WTC11 (cell line): ENCODE data around the gene SMARCC2. TPM values are rescaled to one million over a fixed set of nuclear protein-coding genes. Genes with fewer than 3 reads are reported as not detected.

Experiments used
- ATAC-seq: fragments of 200-7000 bp; cut with Tn5 transposase; 2 replicates; pipeline ENCODE4 v1.10.0; 2021; ENCODE audit warnings: mild to moderate bottlenecking, moderate library complexity
- CTCF ChIA-PET: fragments of 300-600 bp; sonication (Branson Sonifier 250); formaldehyde crosslinking; loops from one replicate; lab custom pipeline; 2021; ENCODE audit warnings: antibody characterized with exemption; lab: Charles Lee
- POLR2A ChIA-PET: fragments of 350-600 bp; sonication (Branson Sonifier 250); formaldehyde crosslinking; loops from one replicate; lab custom pipeline; 2021; ENCODE audit warnings: antibody characterized with exemption; lab: Charles Lee
- DNase-seq: peaks from one replicate; pipeline ENCODE4 v3.0.0; 2021; ENCODE audit warnings: low spot score
- H3K27ac Mint-ChIP-seq: 2 replicates; pipeline ENCODE4 v1.8.0; 2021; ENCODE audit warnings: mixed read lengths
- H3K27me3 Mint-ChIP-seq: 2 replicates; pipeline ENCODE4 v1.8.0; 2021; ENCODE audit warnings: low read depth, mild to moderate bottlenecking, moderate library complexity, mixed read lengths
- H3K36me3 Mint-ChIP-seq: 2 replicates; pipeline ENCODE4 v1.8.0; 2021; ENCODE audit warnings: mixed read lengths
- H3K4me1 Mint-ChIP-seq: 2 replicates; pipeline ENCODE4 v1.8.0; 2022; ENCODE audit warnings: mixed read lengths
- H3K4me3 Mint-ChIP-seq: 2 replicates; pipeline ENCODE4 v1.8.0; 2021; ENCODE audit warnings: mild to moderate bottlenecking, moderate library complexity, mixed read lengths
- H3K9me3 Mint-ChIP-seq: 2 replicates; pipeline ENCODE4 v1.8.0; 2021; ENCODE audit warnings: mixed read lengths
- CBFB ChIP-seq: sonication (generic); formaldehyde crosslinking; IDR thresholded peaks from 2 replicates; pipeline ENCODE4 v1.8.1; 2022; ENCODE audit warnings: mild to moderate bottlenecking, low read depth, missing genetic modification reagents
- CTCF ChIP-seq: fragments of 200-600 bp; IDR thresholded peaks from 2 replicates; pipeline ENCODE4 v1.8.0; 2022; ENCODE audit warnings: antibody characterized with exemption
- E2F4 ChIP-seq: sonication (generic); formaldehyde crosslinking; IDR thresholded peaks from 2 replicates; pipeline ENCODE4 v1.8.1; 2022; ENCODE audit warnings: low read depth, mild to moderate bottlenecking, moderate library complexity, missing genetic modification reagents, borderline replicate concordance
- JAZF1 ChIP-seq: fragments of 250-450 bp; sonication (Bioruptor Pico); IDR thresholded peaks from 2 replicates; pipeline ENCODE4 v1.9.0; 2021; ENCODE audit warnings: moderate library complexity, mild to moderate bottlenecking, inconsistent platforms
- MXD4 ChIP-seq: fragments of 250-450 bp; sonication (Bioruptor Pico); IDR thresholded peaks from 2 replicates; pipeline ENCODE4 v1.8.0; 2021; ENCODE audit warnings: mild to moderate bottlenecking, moderate library complexity, borderline replicate concordance
- NR1H2 ChIP-seq: sonication (generic); formaldehyde crosslinking; IDR thresholded peaks from 2 replicates; pipeline ENCODE4 v1.9.0; 2021; ENCODE audit warnings: mild to moderate bottlenecking, moderate library complexity, missing genetic modification reagents
- OVOL2 ChIP-seq: fragments of 250-450 bp; sonication (Bioruptor Pico); IDR thresholded peaks from 2 replicates; pipeline ENCODE4 v1.9.0; 2021; ENCODE audit warnings: mild to moderate bottlenecking, borderline replicate concordance
- RORB ChIP-seq: fragments of 250-450 bp; sonication (Bioruptor Pico); IDR thresholded peaks from 2 replicates; pipeline ENCODE4 v1.9.0; 2021; ENCODE audit warnings: mild to moderate bottlenecking
- SOX15 ChIP-seq: fragments of 250-450 bp; sonication (Bioruptor Pico); IDR thresholded peaks from 2 replicates; pipeline ENCODE4 v1.9.0; 2021; ENCODE audit warnings: mild to moderate bottlenecking
- SP1 ChIP-seq: sonication (generic); formaldehyde crosslinking; conservative IDR thresholded peaks from 2 replicates; pipeline ENCODE4 v1.8.1; 2022; ENCODE audit warnings: missing genetic modification reagents
- TCF7 ChIP-seq: sonication (generic); formaldehyde crosslinking; IDR thresholded peaks from 2 replicates; pipeline ENCODE4 v1.8.0; 2022; ENCODE audit warnings: mild to moderate bottlenecking, low read depth, missing genetic modification reagents, moderate library complexity
- ZBTB21 ChIP-seq: sonication (generic); formaldehyde crosslinking; IDR thresholded peaks from 2 replicates; pipeline ENCODE4 v1.8.1; 2023; ENCODE audit warnings: mild to moderate bottlenecking, missing genetic modification reagents, borderline replicate concordance
- ZNF317 ChIP-seq: sonication (generic); formaldehyde crosslinking; IDR thresholded peaks from 2 replicates; pipeline ENCODE4 v1.8.1; 2023; ENCODE audit warnings: low read depth, mild to moderate bottlenecking, moderate library complexity, missing genetic modification reagents, borderline replicate concordance
- ZNF396 ChIP-seq: fragments of 250-450 bp; sonication (Bioruptor Pico); IDR thresholded peaks from 2 replicates; pipeline ENCODE4 v1.8.0; 2021; ENCODE audit warnings: mild to moderate bottlenecking, moderate library complexity, borderline replicate concordance
- ZNF671 ChIP-seq: fragments of 250-450 bp; sonication (Bioruptor Pico); IDR thresholded peaks from 2 replicates; pipeline ENCODE4 v1.8.0; 2021; ENCODE audit warnings: mild to moderate bottlenecking
- total RNA-seq: library from RNA; stranded (reverse); gene quantifications from 3 replicates; pipeline ENCODE4 v1.2.3, GENCODE V29; 2021
- TF ChIP-seq, protein P1 (sequence below): sonication (generic); formaldehyde crosslinking; IDR thresholded peaks from 2 replicates; pipeline ENCODE4 v1.8.0; 2022; ENCODE audit warnings: mild to moderate bottlenecking, missing genetic modification reagents
- TF ChIP-seq, protein P2 (sequence below): sonication (generic); formaldehyde crosslinking; IDR thresholded peaks from 2 replicates; pipeline ENCODE4 v1.8.0; 2022; ENCODE audit warnings: mild to moderate bottlenecking, missing genetic modification reagents
- TF ChIP-seq, protein P3 (sequence below): sonication (generic); formaldehyde crosslinking; IDR thresholded peaks from 2 replicates; pipeline ENCODE4 v1.8.0; 2022; ENCODE audit warnings: missing genetic modification reagents
- TF ChIP-seq, protein P4 (sequence below): fragments of 250-450 bp; sonication (Bioruptor Pico); IDR thresholded peaks from 2 replicates; pipeline ENCODE4 v1.9.0; 2021; ENCODE audit warnings: mild to moderate bottlenecking, borderline replicate concordance

Gene SMARCC2
- total RNA-seq, 1 experiment from 2014 or later, result 76.8 TPM

DNA sequence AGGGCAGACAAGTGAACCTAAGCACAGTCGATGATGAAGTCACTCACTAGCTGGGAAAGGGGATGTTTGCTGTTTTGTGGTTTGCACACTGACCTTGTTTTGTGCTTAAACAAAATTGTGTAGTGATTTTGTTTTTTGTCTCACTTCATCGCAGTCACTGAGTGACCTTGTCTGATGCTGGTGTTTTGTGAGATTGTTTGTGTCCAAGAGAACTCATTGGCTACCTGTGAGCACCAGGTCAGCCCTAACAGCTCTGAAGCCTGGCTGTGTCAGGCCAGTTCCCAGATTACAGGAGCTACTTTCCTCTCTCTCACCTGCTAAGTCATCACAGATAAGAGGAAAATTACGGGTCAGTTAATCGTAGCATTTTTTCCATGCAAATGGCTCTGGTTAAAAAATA, 65.2 kb downstream of the SMARCC2 start:
- no peak for DNase-seq
- ATAC-seq, result no peak
- Mint-ChIP-seq H3K4me1 (peaks cover 25% of the 10 kb centered on the region), H3K27me3 (no peaks in the 10 kb centered on the region; the same call in 1 of the 2 replicates), H3K27ac (peak overlapping the region; percentile 4), H3K9me3 (no peaks in the 10 kb centered on the region), H3K4me3 (no peak overlapping the region), H3K36me3 (peaks cover 15% of the 10 kb centered on the region)
- TF ChIP-seq CTCF, result no peak
- no peak for TF ChIP-seq ZNF396
- TF ChIP-seq, protein P1, sequence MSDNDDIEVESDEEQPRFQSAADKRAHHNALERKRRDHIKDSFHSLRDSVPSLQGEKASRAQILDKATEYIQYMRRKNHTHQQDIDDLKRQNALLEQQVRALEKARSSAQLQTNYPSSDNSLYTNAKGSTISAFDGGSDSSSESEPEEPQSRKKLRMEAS, result no peak
- TF ChIP-seq SP1, result no peak
- TF ChIP-seq JAZF1, result no peak
- no peak for TF ChIP-seq MXD4 (CRISPR knock-in tag)
- no peak for TF ChIP-seq RORB (CRISPR knock-in tag)
- TF ChIP-seq, protein P2, sequence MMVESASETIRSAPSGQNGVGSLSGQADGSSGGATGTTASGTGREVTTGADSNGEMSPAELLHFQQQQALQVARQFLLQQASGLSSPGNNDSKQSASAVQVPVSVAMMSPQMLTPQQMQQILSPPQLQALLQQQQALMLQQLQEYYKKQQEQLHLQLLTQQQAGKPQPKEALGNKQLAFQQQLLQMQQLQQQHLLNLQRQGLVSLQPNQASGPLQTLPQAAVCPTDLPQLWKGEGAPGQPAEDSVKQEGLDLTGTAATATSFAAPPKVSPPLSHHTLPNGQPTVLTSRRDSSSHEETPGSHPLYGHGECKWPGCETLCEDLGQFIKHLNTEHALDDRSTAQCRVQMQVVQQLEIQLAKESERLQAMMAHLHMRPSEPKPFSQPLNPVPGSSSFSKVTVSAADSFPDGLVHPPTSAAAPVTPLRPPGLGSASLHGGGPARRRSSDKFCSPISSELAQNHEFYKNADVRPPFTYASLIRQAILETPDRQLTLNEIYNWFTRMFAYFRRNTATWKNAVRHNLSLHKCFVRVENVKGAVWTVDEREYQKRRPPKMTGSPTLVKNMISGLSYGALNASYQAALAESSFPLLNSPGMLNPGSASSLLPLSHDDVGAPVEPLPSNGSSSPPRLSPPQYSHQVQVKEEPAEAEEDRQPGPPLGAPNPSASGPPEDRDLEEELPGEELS (CRISPR knock-in tag), result no peak
- TF ChIP-seq ZNF671, result no peak
- ChIA-PET CTCF (interaction anchor here (1.1 to 1.4 kb wide), 4 partner anchors 27 to 142 kb away, joined by 3 to 7 read pairs (median 4); partner anchors contain the start of genes COQ10A, MYL6B and SMARCC2), POLR2A (no interaction called here)

- Mint-ChIP-seq H3K4me1 (peaks cover 35% of the 10 kb centered on the region), H3K4me3 (no peak overlapping the region), H3K9me3 (no peaks in the 10 kb centered on the region), H3K36me3 (peaks cover 18% of the 10 kb centered on the region), H3K27me3 (no peaks in the 10 kb centered on the region), H3K27ac (no peak overlapping the region)
- DNase-seq (no peak), ATAC-seq (no peak)
- ChIA-PET CTCF (no interaction called here), POLR2A (no interaction called here)
- TF ChIP-seq CBFB (CRISPR knock-in tag), result no peak
- TF ChIP-seq, protein P3, sequence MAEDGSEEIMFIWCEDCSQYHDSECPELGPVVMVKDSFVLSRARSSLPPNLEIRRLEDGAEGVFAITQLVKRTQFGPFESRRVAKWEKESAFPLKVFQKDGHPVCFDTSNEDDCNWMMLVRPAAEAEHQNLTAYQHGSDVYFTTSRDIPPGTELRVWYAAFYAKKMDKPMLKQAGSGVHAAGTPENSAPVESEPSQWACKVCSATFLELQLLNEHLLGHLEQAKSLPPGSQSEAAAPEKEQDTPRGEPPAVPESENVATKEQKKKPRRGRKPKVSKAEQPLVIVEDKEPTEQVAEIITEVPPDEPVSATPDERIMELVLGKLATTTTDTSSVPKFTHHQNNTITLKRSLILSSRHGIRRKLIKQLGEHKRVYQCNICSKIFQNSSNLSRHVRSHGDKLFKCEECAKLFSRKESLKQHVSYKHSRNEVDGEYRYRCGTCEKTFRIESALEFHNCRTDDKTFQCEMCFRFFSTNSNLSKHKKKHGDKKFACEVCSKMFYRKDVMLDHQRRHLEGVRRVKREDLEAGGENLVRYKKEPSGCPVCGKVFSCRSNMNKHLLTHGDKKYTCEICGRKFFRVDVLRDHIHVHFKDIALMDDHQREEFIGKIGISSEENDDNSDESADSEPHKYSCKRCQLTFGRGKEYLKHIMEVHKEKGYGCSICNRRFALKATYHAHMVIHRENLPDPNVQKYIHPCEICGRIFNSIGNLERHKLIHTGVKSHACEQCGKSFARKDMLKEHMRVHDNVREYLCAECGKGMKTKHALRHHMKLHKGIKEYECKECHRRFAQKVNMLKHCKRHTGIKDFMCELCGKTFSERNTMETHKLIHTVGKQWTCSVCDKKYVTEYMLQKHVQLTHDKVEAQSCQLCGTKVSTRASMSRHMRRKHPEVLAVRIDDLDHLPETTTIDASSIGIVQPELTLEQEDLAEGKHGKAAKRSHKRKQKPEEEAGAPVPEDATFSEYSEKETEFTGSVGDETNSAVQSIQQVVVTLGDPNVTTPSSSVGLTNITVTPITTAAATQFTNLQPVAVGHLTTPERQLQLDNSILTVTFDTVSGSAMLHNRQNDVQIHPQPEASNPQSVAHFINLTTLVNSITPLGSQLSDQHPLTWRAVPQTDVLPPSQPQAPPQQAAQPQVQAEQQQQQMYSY, result no peak
- no peak for TF ChIP-seq TCF7
- TF ChIP-seq, protein P4, sequence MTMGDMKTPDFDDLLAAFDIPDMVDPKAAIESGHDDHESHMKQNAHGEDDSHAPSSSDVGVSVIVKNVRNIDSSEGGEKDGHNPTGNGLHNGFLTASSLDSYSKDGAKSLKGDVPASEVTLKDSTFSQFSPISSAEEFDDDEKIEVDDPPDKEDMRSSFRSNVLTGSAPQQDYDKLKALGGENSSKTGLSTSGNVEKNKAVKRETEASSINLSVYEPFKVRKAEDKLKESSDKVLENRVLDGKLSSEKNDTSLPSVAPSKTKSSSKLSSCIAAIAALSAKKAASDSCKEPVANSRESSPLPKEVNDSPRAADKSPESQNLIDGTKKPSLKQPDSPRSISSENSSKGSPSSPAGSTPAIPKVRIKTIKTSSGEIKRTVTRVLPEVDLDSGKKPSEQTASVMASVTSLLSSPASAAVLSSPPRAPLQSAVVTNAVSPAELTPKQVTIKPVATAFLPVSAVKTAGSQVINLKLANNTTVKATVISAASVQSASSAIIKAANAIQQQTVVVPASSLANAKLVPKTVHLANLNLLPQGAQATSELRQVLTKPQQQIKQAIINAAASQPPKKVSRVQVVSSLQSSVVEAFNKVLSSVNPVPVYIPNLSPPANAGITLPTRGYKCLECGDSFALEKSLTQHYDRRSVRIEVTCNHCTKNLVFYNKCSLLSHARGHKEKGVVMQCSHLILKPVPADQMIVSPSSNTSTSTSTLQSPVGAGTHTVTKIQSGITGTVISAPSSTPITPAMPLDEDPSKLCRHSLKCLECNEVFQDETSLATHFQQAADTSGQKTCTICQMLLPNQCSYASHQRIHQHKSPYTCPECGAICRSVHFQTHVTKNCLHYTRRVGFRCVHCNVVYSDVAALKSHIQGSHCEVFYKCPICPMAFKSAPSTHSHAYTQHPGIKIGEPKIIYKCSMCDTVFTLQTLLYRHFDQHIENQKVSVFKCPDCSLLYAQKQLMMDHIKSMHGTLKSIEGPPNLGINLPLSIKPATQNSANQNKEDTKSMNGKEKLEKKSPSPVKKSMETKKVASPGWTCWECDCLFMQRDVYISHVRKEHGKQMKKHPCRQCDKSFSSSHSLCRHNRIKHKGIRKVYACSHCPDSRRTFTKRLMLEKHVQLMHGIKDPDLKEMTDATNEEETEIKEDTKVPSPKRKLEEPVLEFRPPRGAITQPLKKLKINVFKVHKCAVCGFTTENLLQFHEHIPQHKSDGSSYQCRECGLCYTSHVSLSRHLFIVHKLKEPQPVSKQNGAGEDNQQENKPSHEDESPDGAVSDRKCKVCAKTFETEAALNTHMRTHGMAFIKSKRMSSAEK, result no peak
- no peak for TF ChIP-seq ZNF317 (CRISPR knock-in tag)
- no peak for TF ChIP-seq ZBTB21 (CRISPR knock-in tag)
- no peak for TF ChIP-seq CTCF
- no peak for TF ChIP-seq E2F4 (CRISPR knock-in tag)
- TF ChIP-seq SOX15, result no peak
- TF ChIP-seq NR1H2 (CRISPR knock-in tag), result no peak
- no peak for TF ChIP-seq OVOL2
These were observed 66.6 kb downstream of the SMARCC2 start for GRCh38 chr12:56122637-56123036.
